ENCODE results near the gene ASTL.

DNA sequence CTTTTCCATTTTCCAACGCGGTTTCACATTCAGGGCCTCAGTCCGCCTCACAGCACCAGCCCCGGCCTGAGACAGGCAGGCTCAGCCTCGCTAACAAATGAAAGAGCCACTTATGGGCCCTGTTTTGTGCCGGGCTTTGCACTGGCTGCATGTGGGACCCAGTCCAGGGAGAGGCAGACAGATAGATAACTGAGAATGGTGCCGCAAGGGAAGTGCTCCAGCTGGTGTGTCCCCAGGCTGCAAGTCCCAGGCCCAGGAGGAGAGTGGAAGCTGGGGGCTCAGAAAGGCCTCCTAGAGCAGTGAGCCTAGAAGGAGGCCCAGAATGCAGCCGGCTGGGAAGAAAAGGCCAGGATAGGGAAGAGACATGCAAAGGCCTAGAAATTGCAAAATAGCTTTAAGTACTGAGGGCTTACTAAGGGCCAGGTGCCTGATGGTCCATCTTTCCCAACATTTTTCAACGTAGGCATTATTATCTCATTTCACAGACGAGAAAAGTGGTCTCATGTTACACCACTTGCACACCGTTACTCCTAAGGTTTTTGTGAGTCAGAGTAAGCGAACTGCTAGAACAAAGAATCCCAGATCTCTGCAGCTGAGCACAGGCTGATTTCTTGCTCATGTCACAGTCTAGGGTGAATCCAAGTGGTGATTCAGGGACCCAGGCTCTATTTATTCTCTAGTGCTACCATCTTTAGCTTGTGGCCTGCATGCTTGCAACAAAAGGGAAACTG is 47.9 kb downstream of the ASTL start:
- no peak for TF ChIP-seq ETV6 (CRISPR knock-in tag; IDR thresholded peaks at IDR 0.05)
- no peak for TF ChIP-seq CTCF (IDR thresholded peaks at IDR 0.05)
- TF ChIP-seq ATF3 (CRISPR knock-in tag; conservative IDR thresholded peaks at IDR 0.05) = no peak
- no peak for TF ChIP-seq MYBL2 (CRISPR knock-in tag; IDR thresholded peaks at IDR 0.05)
- TF ChIP-seq NFATC4 (CRISPR knock-in tag; IDR thresholded peaks at IDR 0.05) = no peak
- TF ChIP-seq CREB1 (CRISPR knock-in tag; IDR thresholded peaks at IDR 0.05) = no peak
- TF ChIP-seq ZNF263 (CRISPR knock-in tag; IDR thresholded peaks at IDR 0.05; ENCODE audit: low read depth) = no peak
- TF ChIP-seq PREB (CRISPR knock-in tag; IDR thresholded peaks at IDR 0.05; ENCODE audit: borderline replicate concordance) = no peak
